Measurements from ENCODE around the gene SDC4. TPM values are rescaled to one million over a fixed set of nuclear protein-coding genes. Genes with fewer than 3 reads are reported as not detected.

Gene SDC4
- total and polyA plus RNA-seq, 9 of the 15 experiments (the other 6 are each of a cell fraction or from before 2014, with no cell fraction given) = 2.1 to 10.7 (median 6.3) TPM

DNA sequence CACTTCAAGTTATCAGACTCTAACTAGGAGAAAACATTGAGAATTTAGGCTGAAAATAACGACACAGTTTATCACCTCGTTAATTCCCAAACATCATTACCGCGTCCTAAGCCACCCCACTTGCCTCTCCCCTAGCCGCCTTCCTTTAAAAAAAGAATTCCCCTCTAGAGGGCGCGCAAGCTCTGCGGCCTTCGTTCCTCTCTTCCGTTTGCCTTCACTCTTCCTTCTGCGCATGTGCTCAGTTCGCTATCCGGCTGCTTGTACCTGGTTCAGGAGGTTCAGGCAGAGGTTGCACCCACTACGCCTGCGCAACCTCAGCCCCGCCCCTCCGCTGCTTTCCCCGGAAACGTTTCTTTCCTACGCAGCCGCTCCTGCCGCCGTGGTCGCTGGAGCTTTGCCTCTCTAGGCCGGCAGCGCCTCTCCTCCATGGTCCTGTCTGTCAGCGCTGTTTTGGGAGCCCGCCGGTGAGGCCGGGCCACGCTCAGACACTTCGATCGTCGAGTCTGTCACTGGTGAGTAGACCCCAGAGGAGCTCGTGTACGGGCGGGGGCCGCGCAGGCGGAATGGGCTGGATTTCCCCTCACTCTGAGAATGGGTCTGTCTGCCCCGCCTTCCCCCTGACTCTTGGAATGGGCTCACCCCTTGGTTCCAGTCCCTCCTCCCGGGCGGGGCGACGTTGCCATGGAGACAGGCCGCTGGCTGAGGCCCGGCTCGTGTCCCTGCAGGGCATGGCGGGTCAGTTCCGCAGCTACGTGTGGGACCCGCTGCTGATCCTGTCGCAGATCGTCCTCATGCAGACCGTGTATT lies 14.8 kb upstream of the SDC4 start, which contains the start of gene SYS1 (continued):
- no peak for TF ChIP-seq MEF2D (tag; conservative IDR thresholded peaks at IDR 0.05; ENCODE audit: low read depth)
- TF ChIP-seq KAT7 (CRISPR knock-in tag; IDR thresholded peaks at IDR 0.05; ENCODE audit: borderline replicate concordance) = no peak
- TF ChIP-seq THRA (IDR thresholded peaks at IDR 0.05) = no peak
- TF ChIP-seq, protein P1, sequence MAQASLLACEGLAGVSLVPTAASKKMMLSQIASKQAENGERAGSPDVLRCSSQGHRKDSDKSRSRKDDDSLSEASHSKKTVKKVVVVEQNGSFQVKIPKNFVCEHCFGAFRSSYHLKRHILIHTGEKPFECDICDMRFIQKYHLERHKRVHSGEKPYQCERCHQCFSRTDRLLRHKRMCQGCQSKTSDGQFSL (CRISPR knock-in tag; IDR thresholded peaks at IDR 0.05) = no peak
- TF ChIP-seq, protein P1 (tag; IDR thresholded peaks at IDR 0.05) = no peak
- TF ChIP-seq, protein P2, sequence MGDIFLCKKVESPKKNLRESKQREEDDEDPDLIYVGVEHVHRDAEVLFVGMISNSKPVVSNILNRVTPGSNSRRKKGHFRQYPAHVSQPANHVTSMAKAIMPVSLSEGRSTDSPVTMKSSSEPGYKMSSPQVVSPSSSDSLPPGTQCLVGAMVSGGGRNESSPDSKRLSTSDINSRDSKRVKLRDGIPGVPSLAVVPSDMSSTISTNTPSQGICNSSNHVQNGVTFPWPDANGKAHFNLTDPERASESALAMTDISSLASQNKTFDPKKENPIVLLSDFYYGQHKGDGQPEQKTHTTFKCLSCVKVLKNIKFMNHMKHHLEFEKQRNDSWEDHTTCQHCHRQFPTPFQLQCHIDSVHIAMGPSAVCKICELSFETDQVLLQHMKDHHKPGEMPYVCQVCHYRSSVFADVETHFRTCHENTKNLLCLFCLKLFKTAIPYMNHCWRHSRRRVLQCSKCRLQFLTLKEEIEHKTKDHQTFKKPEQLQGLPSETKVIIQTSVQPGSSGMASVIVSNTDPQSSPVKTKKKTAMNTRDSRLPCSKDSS (IDR thresholded peaks at IDR 0.05; ENCODE audit: low read depth, partially characterized antibody) = no peak
- TF ChIP-seq, protein P3, sequence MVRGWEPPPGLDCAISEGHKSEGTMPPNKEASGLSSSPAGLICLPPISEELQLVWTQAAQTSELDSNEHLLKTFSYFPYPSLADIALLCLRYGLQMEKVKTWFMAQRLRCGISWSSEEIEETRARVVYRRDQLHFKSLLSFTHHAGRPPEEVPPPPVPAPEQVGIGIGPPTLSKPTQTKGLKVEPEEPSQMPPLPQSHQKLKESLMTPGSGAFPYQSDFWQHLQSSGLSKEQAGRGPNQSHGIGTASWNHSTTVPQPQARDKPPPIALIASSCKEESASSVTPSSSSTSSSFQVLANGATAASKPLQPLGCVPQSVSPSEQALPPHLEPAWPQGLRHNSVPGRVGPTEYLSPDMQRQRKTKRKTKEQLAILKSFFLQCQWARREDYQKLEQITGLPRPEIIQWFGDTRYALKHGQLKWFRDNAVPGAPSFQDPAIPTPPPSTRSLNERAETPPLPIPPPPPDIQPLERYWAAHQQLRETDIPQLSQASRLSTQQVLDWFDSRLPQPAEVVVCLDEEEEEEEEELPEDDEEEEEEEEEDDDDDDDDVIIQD (CRISPR knock-in tag; IDR thresholded peaks at IDR 0.05) = no peak
- TF ChIP-seq RBFOX2 (IDR thresholded peaks at IDR 0.05; ENCODE audit: low read depth, low read length) = peak; percentile 98
- TF ChIP-seq ATF2 (CRISPR knock-in tag; IDR thresholded peaks at IDR 0.05) = no peak
- no peak for TF ChIP-seq ZNF217 (CRISPR knock-in tag; IDR thresholded peaks at IDR 0.05)
- TF ChIP-seq MYC (IDR thresholded peaks at IDR 0.05; ENCODE audit: low read depth, low read length) = peak; percentile 65
- TF ChIP-seq MYC (CRISPR knock-in tag; IDR thresholded peaks at IDR 0.05; ENCODE audit: borderline replicate concordance, low read depth) = no peak
- TF ChIP-seq MYBL2 (IDR thresholded peaks at IDR 0.05; ENCODE audit: low read depth) = no peak
- TF ChIP-seq MYBL2 (CRISPR knock-in tag; IDR thresholded peaks at IDR 0.05; ENCODE audit: borderline replicate concordance) = no peak
- no peak for TF ChIP-seq JUNB (CRISPR knock-in tag; conservative IDR thresholded peaks at IDR 0.05)
- no peak for TF ChIP-seq SMARCA5 (IDR thresholded peaks at IDR 0.05)
- TF ChIP-seq ESRRB (CRISPR knock-in tag; IDR thresholded peaks at IDR 0.05; ENCODE audit: borderline replicate concordance) = no peak
- TF ChIP-seq, protein P4, sequence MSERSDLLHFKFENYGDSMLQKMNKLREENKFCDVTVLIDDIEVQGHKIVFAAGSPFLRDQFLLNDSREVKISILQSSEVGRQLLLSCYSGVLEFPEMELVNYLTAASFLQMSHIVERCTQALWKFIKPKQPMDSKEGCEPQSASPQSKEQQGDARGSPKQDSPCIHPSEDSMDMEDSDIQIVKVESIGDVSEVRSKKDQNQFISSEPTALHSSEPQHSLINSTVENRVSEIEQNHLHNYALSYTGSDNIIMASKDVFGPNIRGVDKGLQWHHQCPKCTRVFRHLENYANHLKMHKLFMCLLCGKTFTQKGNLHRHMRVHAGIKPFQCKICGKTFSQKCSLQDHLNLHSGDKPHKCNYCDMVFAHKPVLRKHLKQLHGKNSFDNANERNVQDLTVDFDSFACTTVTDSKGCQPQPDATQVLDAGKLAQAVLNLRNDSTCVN (CRISPR knock-in tag; IDR thresholded peaks at IDR 0.05) = no peak

Data from K562 (cell line).